Immature natural killer cell (primary cell): ENCODE data around the gene CT47C1. TPM values are rescaled to one million over a fixed set of nuclear protein-coding genes. Genes with fewer than 3 reads are reported as not detected.
"Not testable (repeated sequence)": the region's sequence is repeated elsewhere in the genome, so short reads cannot be mapped to it uniquely, and the experiment has no call there.

Source experiments
- DNase-seq, 3 donors: peaks; one replicate each; pipeline ENCODE4 v3.0.0; 2022; ENCODE audit warnings: mixed read lengths in 1 of 3
- H3K27ac Mint-ChIP-seq, 6 donors: one replicate each; pipeline ENCODE4 v1.8.0; 2020; ENCODE audit warnings: mixed read lengths in 6 of 6, mild to moderate bottlenecking in 5 of 6, inconsistent platforms in 4 of 6, moderate library complexity in 3 of 6
- H3K27me3 Mint-ChIP-seq, 3 donors: one replicate each; pipeline ENCODE4 v1.8.0; 2020 to 2021; ENCODE audit warnings: low read depth in 3 of 3, mild to moderate bottlenecking in 3 of 3, mixed read lengths in 3 of 3, moderate library complexity in 3 of 3, inconsistent platforms in 1 of 3
- H3K36me3 Mint-ChIP-seq, 3 donors: one replicate each; pipeline ENCODE4 v1.8.0; 2020; ENCODE audit warnings: mixed read lengths in 3 of 3, inconsistent platforms in 2 of 3, mild to moderate bottlenecking in 2 of 3
- H3K4me1 Mint-ChIP-seq, 2 donors: one replicate each; pipeline ENCODE4 v1.8.0; 2020; ENCODE audit warnings: inconsistent platforms in 2 of 2, mild to moderate bottlenecking in 2 of 2, mixed read lengths in 2 of 2, moderate library complexity in 1 of 2
- H3K4me3 Mint-ChIP-seq, 5 donors: one replicate each; pipeline ENCODE4 v1.8.0; 2020; ENCODE audit warnings: mild to moderate bottlenecking in 5 of 5, mixed read lengths in 5 of 5, inconsistent platforms in 3 of 5, moderate library complexity in 3 of 5
- H3K9me3 Mint-ChIP-seq, 6 donors: one replicate each; pipeline ENCODE4 v1.8.0; 2020; ENCODE audit warnings: mild to moderate bottlenecking in 6 of 6, mixed read lengths in 6 of 6, inconsistent platforms in 4 of 6, moderate library complexity in 3 of 6
- polyA plus RNA-seq, 3 donors: library from polyadenylated mRNA; unstranded; fragments of 300-500 nt; fragmentation: Illumina TruSeq; gene quantifications; one replicate each; pipeline ENCODE4 v1.2.3, GENCODE V29; 2021

The CT47C1 gene
- not detected for polyA plus RNA-seq

GRCh38 chrX:119072744-119073143, at the start of gene CT47C1:
Gene CT47C1 (plus strand): TSS chrX:119072993. CDS start chrX:119073226, 233 bp downstream.
- Mint-ChIP-seq H3K9me3 (peaks cover 0 to 4% (median 0%) of the 10 kb centered on the region in 6 donors), H3K36me3 (no peaks in the 10 kb centered on the region), H3K4me1 (no peaks in the 10 kb centered on the region), H3K27ac (no peak within 1 kb of the TSS), H3K4me3 (no peak within 1 kb of the TSS), H3K27me3 (peaks cover 2% of the 10 kb centered on the region in 3 donors)
- no peak for DNase-seq

DNA sequence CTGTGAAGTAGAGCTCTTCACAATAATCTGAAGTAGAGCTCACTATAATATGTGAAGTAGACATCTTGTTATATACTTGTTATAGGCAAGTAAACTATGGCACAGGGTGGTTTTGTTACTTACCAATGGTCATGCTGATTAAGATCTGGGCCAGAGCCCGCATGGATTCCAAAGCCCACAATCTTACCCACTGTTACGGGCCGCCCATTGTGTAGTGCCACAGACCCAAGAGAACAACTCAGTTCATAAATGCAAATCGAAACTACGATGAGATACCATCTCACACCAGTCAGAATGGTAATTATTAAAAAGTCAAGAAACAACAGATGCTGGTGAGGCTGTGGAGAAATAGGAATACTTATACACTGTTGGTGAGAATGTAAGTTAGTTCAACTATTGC, 46.9 kb upstream of the CT47C1 start:
- no peak overlapping the region for H3K27ac Mint-ChIP-seq
- peaks cover 0 to 8% (median 0%) of the 10 kb centered on the region in 3 donors for H3K27me3 Mint-ChIP-seq
- no peaks in the 10 kb centered on the region for H3K36me3 Mint-ChIP-seq
- no peaks in the 10 kb centered on the region for H3K4me1 Mint-ChIP-seq
- H3K9me3 Mint-ChIP-seq: no peaks in the 10 kb centered on the region
- H3K4me3 Mint-ChIP-seq: no peak overlapping the region
- DNase-seq: no peak

DNA sequence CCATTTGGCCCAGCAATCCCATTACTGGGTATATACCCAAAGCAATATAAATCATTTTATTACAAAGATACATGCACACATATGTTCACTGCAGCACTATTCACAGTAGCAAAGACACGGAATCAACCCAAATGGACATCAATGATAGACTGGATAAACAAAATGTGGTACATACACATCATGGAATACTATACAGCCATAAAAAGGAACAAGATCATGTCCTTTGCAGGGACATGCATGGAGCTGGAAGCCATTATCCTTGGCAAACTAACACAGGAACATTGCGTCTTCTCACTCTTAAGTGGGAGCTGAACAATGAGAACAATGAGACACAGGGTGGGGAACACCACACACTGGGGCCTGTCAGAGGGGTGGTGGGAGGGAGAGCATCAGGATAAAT, 46.4 kb upstream of the CT47C1 start:
- not testable (repeated sequence) for H3K4me3 Mint-ChIP-seq, H3K4me1 Mint-ChIP-seq, H3K27me3 Mint-ChIP-seq, H3K9me3 Mint-ChIP-seq, DNase-seq, H3K36me3 Mint-ChIP-seq, H3K27ac Mint-ChIP-seq

DNA sequence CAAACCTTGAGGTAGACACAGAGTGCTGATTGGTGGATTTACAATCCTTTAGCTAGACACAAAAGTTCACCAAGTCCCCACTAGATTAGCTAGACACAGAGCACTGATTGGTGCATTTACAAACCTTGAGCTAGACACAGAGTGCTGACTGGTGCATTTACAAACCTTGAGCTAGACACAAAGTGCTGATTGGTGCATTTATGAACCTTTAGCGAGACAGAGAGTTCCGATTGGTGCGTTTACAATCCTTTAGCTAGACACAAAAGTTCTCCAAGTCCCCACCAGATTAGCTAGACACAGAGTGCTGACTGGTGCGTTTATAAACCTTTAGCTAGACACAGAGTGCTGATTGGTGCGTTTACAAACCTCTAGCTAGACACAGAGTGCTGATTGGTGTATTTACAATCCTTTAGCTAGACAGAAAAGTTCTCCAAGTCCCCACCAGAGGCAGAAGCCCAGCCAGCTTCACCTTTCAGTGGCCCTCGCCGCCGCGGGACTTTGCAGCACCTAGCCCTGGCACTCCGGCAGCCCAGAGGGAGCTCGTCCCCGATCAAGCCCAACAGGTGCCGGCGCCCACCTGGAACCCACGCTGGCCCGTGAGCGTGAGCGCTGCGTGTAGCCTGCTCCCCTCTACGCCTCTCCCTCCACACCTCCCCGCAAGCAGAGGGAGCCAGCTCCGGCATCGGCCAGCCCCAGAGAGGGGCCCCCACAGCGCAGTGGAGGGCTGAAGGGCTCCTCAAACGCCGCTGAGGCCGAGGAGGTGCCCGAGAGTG, 44.6 kb upstream of the CT47C1 start:
- H3K27ac Mint-ChIP-seq, H3K4me3 Mint-ChIP-seq, H3K27me3 Mint-ChIP-seq, H3K9me3 Mint-ChIP-seq, H3K4me1 Mint-ChIP-seq, H3K36me3 Mint-ChIP-seq, DNase-seq: not testable (repeated sequence)

DNA sequence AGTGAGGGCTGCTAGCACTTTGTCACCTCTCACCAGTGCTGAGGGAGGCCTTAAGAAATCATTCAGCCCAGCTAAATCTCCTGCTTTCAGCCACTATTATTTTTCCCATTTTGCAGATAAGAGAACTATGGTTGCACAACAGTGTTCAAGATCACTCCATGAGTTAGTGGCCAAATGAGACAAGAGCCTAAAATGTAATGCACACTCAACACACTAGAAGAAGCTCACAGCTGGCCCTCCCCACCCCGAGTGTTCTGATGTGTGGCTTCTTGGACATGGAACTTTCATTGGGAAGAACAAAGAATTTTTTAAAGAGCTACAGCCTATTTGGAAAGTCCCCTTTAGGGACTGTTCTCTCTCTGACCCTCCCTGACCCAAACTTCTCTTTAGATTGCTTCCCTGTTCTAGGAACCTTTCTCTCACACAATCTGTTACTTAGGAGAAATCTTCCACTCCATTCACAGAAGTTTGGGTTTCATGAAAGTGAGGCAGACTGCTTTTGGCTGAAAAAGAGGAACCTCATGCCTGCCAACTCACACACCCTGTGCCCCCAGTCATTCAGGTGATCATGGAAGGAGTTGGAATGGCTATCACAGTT, 44.0 kb upstream of the CT47C1 start:
- DNase-seq: no peak
- Mint-ChIP-seq H3K4me3 (no peak overlapping the region), H3K4me1 (no peaks in the 10 kb centered on the region), H3K27me3 (peaks cover 0 to 11% (median 0%) of the 10 kb centered on the region in 3 donors), H3K27ac (no peak overlapping the region), H3K36me3 (no peaks in the 10 kb centered on the region), H3K9me3 (peaks cover 0 to 2% (median 0%) of the 10 kb centered on the region in 6 donors)

DNA sequence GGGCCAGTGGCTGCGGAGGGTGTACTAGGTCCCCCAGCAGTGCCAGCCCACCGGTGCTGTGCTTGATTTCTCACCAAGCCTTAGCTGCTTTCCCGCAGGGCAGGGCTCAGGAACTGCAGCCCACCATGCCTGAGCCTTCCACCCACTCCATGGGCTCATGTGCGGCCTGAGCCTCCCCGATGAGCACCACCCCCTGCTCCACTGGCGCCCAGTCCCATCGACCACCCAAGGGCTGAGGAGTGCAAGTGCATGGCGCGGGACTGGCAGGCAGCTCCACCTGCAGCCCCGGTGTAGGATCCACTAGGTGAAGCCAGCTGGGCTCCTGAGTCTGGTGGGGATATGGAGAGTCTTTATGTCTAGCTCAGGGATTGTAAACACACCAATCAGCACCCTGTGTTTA, 43.1 kb upstream of the CT47C1 start:
- not testable (repeated sequence) for H3K4me1 Mint-ChIP-seq, H3K36me3 Mint-ChIP-seq, H3K9me3 Mint-ChIP-seq, H3K27ac Mint-ChIP-seq, H3K4me3 Mint-ChIP-seq, DNase-seq
- H3K27me3 Mint-ChIP-seq: peaks cover 0 to 14% (median 0%) of the 10 kb centered on the region in 3 donors

DNA sequence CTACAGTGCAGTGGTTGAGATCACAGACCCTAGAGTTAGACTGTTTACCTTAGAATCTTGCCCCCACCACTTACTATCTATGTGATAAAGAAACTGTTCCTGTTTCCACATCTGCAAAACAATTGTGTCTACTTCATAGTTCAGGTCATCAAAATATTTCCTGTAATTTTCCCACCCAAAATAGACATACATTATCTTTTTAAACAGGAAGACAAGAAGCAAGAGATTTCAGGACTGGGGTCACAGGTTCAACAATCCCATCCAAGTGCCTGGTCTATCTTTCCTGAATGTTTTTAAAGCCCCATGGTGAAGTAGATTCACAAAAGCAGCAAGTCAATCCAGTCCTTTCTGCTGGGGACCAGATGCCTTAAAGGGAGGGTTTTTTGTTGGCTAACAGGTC, 41.8 kb upstream of the CT47C1 start:
- no peak overlapping the region for H3K4me3 Mint-ChIP-seq

DNA sequence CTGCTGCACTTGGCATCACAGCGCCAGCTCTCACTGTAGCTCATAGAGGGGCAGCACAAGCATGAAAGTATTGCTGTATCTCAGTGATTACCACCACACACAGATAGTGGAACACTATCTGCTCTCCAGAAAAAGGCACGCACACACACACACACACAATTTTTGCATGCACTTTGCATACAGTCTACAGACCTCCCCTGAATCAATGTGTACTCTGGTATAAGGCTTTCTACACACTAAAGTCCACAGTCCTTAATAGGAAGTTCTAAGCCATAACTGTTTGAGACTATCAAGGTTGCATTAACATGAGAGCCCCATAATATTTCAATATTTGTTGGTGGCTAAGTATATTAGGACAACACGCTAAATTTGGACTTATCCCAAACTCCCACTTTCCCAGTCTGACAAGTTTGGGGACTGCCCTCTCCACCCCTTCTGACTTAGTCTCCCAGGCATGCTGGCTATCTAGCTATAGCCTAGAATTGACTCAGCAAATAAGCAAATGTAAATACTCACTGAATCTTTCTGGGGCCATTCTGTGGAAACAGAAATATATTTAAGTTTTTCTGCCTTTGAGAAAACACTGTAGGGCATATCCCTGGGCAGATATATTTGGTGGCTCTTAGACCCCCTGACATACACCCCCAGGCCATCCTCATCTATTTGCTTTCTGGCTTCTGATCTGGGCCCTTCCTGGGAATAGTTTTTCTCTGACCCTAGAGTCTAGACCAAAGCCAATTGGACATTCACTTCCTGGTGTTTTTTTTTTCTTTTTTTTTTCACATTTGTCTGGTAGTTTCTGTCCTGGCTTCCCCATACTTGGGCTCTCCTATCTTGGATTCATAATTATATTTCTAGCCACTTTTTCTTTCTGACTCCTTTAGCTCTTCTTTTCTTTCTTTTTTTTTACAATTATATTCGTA, 36.4 kb upstream of the CT47C1 start:
- peaks cover 0 to 6% (median 1%) of the 10 kb centered on the region in 6 donors for H3K9me3 Mint-ChIP-seq
- DNase-seq: no peak
- H3K36me3 Mint-ChIP-seq: no peaks in the 10 kb centered on the region
- no peak overlapping the region for H3K27ac Mint-ChIP-seq
- H3K4me1 Mint-ChIP-seq: no peaks in the 10 kb centered on the region
- peaks cover 0 to 16% (median 1%) of the 10 kb centered on the region in 3 donors for H3K27me3 Mint-ChIP-seq
- H3K4me3 Mint-ChIP-seq: no peak overlapping the region

More for the DNA sequence above, 41.8 kb upstream of the CT47C1 start:
- DNase-seq: no peak
- Mint-ChIP-seq H3K27me3 (peaks cover 0 to 11% (median 0%) of the 10 kb centered on the region in 3 donors), H3K4me1 (no peaks in the 10 kb centered on the region), H3K9me3 (peaks cover 0 to 6% (median 1%) of the 10 kb centered on the region in 6 donors), H3K36me3 (no peaks in the 10 kb centered on the region), H3K27ac (no peak overlapping the region)

DNA sequence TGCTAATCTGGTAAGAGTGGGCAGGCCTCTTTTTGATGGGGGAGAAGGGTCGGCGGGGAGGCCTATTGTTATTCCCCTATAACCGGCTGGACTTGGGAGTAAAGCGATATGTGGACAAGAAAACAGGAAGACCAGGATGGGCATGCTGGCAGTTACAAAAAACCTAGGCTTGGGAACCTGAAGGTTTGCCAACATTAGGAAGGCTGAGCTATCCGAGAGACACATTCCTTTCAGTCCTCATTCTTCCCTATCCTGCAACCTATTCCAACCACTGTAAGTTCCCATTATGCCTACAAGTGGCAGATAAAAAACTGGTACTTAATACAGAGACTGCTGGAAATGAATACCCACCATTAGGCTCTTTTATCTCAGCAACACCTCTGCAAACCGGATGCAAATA, 32.4 kb upstream of the CT47C1 start:
- Mint-ChIP-seq H3K9me3 (no peaks in the 10 kb centered on the region), H3K4me1 (no peaks in the 10 kb centered on the region)

GRCh38 chrX:119041175-119041574, 31.6 kb upstream of the CT47C1 start:
- Mint-ChIP-seq H3K27ac (no peak overlapping the region), H3K4me1 (no peaks in the 10 kb centered on the region), H3K9me3 (no peaks in the 10 kb centered on the region), H3K36me3 (no peaks in the 10 kb centered on the region), H3K4me3 (no peak overlapping the region), H3K27me3 (peaks cover 0 to 11% (median 1%) of the 10 kb centered on the region in 3 donors)
- no peak for DNase-seq

More for the DNA sequence above, 32.4 kb upstream of the CT47C1 start:
- no peaks in the 10 kb centered on the region for H3K36me3 Mint-ChIP-seq
- DNase-seq: no peak
- H3K27me3 Mint-ChIP-seq: peaks cover 0 to 9% (median 1%) of the 10 kb centered on the region in 3 donors
- H3K4me3 Mint-ChIP-seq: no peak overlapping the region
- no peak overlapping the region for H3K27ac Mint-ChIP-seq

GRCh38 chrX:119042040-119042439, 30.8 kb upstream of the CT47C1 start:
- Mint-ChIP-seq H3K27ac (no peak overlapping the region), H3K4me1 (no peaks in the 10 kb centered on the region), H3K9me3 (no peaks in the 10 kb centered on the region), H3K27me3 (peaks cover 0 to 11% (median 1%) of the 10 kb centered on the region in 3 donors), H3K4me3 (no peak overlapping the region), H3K36me3 (no peaks in the 10 kb centered on the region)
- DNase-seq: no peak

GRCh38 chrX:119042996-119043395, 29.8 kb upstream of the CT47C1 start:
- Mint-ChIP-seq H3K36me3 (no peaks in the 10 kb centered on the region), H3K4me1 (no peaks in the 10 kb centered on the region), H3K4me3 (no peak overlapping the region), H3K9me3 (no peaks in the 10 kb centered on the region), H3K27me3 (peaks cover 0 to 11% (median 5%) of the 10 kb centered on the region in 3 donors), H3K27ac (no peak overlapping the region)
- no peak for DNase-seq

- H3K27ac Mint-ChIP-seq: no peak overlapping the region
- H3K27me3 Mint-ChIP-seq: peaks cover 4 to 7% (median 5%) of the 10 kb centered on the region in 3 donors
- H3K9me3 Mint-ChIP-seq: no peaks in the 10 kb centered on the region
- no peak overlapping the region for H3K4me3 Mint-ChIP-seq
- no peak for DNase-seq
- no peaks in the 10 kb centered on the region for H3K4me1 Mint-ChIP-seq
- no peaks in the 10 kb centered on the region for H3K36me3 Mint-ChIP-seq
Observed at GRCh38 chrX:119045884-119046283, 26.9 kb upstream of the CT47C1 start.

DNA sequence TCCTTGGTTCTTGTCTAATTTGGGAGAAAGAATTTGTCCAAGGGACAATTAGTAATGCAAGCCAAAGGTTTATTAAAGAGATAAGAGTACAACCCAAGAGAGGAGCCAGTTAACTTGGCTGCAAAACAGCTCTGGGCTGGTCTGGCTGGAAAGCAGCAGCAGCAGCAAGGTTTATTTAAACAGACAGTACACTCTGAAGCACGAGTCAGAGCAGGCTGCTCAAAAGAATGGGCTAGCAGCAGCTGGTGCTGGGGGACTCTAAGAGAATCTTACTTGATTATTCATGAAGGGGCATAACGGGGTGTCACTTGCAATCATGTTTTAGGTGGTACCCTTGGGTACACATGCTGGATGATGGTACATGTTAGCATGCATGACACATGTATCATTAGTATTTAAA, 17.1 kb upstream of the CT47C1 start:
- no peak overlapping the region for H3K4me3 Mint-ChIP-seq
- peaks cover 0 to 8% (median 7%) of the 10 kb centered on the region in 3 donors for H3K27me3 Mint-ChIP-seq
- no peak for DNase-seq
- H3K9me3 Mint-ChIP-seq: no peaks in the 10 kb centered on the region
- no peaks in the 10 kb centered on the region for H3K36me3 Mint-ChIP-seq
- no peak overlapping the region for H3K27ac Mint-ChIP-seq
- H3K4me1 Mint-ChIP-seq: no peaks in the 10 kb centered on the region
